Measurements from ENCODE around the gene HHIP.

HHIP gene, protein sequence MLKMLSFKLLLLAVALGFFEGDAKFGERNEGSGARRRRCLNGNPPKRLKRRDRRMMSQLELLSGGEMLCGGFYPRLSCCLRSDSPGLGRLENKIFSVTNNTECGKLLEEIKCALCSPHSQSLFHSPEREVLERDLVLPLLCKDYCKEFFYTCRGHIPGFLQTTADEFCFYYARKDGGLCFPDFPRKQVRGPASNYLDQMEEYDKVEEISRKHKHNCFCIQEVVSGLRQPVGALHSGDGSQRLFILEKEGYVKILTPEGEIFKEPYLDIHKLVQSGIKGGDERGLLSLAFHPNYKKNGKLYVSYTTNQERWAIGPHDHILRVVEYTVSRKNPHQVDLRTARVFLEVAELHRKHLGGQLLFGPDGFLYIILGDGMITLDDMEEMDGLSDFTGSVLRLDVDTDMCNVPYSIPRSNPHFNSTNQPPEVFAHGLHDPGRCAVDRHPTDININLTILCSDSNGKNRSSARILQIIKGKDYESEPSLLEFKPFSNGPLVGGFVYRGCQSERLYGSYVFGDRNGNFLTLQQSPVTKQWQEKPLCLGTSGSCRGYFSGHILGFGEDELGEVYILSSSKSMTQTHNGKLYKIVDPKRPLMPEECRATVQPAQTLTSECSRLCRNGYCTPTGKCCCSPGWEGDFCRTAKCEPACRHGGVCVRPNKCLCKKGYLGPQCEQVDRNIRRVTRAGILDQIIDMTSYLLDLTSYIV

DNA sequence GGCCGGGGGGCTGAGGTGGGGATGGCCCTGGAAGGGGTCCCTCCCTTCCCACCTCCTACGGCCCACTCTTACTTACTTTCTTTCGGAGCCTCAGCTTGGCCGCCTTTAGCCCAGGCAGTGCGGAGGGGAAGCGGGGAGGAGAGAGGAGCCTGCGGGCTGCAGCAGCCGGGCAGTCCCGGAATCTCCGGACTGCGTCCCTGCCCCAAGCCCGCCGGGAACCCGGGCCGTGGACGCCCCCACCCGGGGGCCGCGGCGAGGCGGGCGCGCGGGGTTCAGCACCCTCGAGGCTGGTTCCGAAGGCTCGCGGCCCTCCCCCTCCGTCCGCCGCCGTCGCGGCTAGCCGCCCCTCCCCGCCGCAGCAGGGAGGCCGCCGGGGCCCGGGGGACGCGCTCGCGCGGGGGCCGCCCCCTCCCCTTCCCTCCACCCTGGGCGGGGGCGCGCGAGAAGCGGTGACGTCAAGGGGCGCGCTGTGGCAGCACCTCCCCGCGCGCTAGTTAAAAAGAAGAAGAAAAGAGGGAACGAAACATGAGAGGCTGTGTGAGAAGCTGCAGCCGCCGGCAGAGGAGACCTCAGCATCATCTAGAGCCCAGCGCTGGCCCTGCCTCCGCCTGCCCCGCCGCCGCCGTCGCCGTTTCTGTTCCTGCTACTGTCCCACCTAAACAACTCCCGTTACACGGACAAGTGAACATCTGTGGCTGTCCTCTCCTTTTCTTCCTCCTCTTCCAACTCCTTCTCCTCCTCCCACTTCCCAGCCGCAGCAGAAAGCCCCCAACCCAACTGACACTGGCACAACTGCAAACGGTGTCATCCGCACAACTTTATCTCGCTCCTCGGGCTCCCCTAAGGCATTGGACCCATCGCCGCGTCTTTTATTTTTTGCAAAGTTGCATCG is at the start of gene HHIP:
HHIP (plus strand) TSS at position 526 of the 892 bp plus-strand sequence. CDS start 520 bp downstream, outside the sequence.
- no peaks in the 10 kb centered on the region for H3K27me3 ChIP-seq (ENCODE audit: insufficient read depth, poor library complexity, severe bottlenecking)
- peak within 1 kb of the TSS; percentile 41 for H3K4me3 ChIP-seq (ENCODE audit: severe bottlenecking)
- H3K36me3 ChIP-seq (ENCODE audit: low read depth), result no peaks in the 10 kb centered on the region
- ATAC-seq (ENCODE audit: low read depth) (peak; percentile 68), DNase-seq (ENCODE audit: low spot score) (no peak)
- H3K4me1 ChIP-seq (ENCODE audit: insufficient read depth, poor library complexity, severe bottlenecking), result no peaks in the 10 kb centered on the region
- TF ChIP-seq, protein P1, sequence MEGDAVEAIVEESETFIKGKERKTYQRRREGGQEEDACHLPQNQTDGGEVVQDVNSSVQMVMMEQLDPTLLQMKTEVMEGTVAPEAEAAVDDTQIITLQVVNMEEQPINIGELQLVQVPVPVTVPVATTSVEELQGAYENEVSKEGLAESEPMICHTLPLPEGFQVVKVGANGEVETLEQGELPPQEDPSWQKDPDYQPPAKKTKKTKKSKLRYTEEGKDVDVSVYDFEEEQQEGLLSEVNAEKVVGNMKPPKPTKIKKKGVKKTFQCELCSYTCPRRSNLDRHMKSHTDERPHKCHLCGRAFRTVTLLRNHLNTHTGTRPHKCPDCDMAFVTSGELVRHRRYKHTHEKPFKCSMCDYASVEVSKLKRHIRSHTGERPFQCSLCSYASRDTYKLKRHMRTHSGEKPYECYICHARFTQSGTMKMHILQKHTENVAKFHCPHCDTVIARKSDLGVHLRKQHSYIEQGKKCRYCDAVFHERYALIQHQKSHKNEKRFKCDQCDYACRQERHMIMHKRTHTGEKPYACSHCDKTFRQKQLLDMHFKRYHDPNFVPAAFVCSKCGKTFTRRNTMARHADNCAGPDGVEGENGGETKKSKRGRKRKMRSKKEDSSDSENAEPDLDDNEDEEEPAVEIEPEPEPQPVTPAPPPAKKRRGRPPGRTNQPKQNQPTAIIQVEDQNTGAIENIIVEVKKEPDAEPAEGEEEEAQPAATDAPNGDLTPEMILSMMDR (IDR thresholded peaks at IDR 0.05; ENCODE audit: poor library complexity, severe bottlenecking), result no peak
- H3K27ac ChIP-seq (ENCODE audit: poor library complexity, severe bottlenecking), result peak within 1 kb of the TSS; percentile 11
- H3K9me3 ChIP-seq (ENCODE audit: severe bottlenecking), result no peaks in the 10 kb centered on the region

DNA sequence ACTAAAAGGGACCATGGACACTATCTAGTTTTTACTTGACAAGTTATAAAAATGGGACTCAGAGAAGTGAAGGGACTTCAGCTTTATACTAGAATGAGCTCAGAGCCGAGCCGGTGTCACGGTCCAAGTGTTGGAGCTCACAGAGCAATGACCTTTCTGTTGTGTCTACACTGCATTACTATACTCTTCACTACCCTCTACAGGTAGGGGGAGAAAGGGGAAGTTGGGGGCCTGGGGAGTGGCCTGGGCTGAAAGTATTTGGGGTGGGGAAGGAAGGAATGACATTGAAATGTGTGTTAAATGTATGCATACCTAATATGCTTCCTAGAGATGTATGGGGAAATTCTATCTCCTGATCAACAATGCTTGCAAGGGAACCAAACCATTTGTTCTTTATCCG is 48.8 kb upstream of the HHIP start:
- no peaks in the 10 kb centered on the region for H3K36me3 ChIP-seq (ENCODE audit: low read depth)
- H3K4me3 ChIP-seq (ENCODE audit: severe bottlenecking), result no peak overlapping the region
- TF ChIP-seq, protein P1 (IDR thresholded peaks at IDR 0.05; ENCODE audit: poor library complexity, severe bottlenecking), result no peak
- no peaks in the 10 kb centered on the region for H3K4me1 ChIP-seq (ENCODE audit: insufficient read depth, poor library complexity, severe bottlenecking)
- ATAC-seq (ENCODE audit: low read depth) (no peak), DNase-seq (ENCODE audit: low spot score) (no peak)
- H3K9me3 ChIP-seq (ENCODE audit: severe bottlenecking), result no peaks in the 10 kb centered on the region
- H3K27me3 ChIP-seq (ENCODE audit: insufficient read depth, poor library complexity, severe bottlenecking), result no peaks in the 10 kb centered on the region
- H3K27ac ChIP-seq (ENCODE audit: poor library complexity, severe bottlenecking), result no peak overlapping the region

DNA sequence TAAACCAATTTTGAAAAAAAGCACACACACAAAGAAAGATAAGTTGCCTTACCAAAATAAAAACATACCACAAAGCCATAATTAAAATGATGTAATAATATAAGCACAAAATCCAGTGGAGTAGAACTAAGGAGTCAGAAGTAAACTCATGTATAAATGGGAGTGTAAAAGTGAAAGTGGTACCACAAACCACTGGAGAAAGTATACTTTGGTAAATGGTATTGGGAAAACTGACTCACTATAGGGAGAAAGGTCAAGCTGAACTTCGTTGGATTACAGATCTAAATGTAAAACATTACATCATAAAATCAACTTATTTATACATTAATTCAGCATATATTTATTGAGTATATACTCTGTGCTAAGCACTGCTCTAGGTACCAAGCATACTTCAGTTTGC is 46.3 kb upstream of the HHIP start:
- no peak overlapping the region for H3K27ac ChIP-seq (ENCODE audit: poor library complexity, severe bottlenecking)
- ATAC-seq (ENCODE audit: low read depth), result no peak
- H3K36me3 ChIP-seq (ENCODE audit: low read depth), result no peaks in the 10 kb centered on the region
- DNase-seq (ENCODE audit: low spot score), result no peak
- H3K4me1 ChIP-seq (ENCODE audit: insufficient read depth, poor library complexity, severe bottlenecking), result no peaks in the 10 kb centered on the region
- TF ChIP-seq, protein P1 (IDR thresholded peaks at IDR 0.05; ENCODE audit: poor library complexity, severe bottlenecking), result no peak
- no peaks in the 10 kb centered on the region for H3K9me3 ChIP-seq (ENCODE audit: severe bottlenecking)
- H3K4me3 ChIP-seq (ENCODE audit: severe bottlenecking), result no peak overlapping the region
- no peaks in the 10 kb centered on the region for H3K27me3 ChIP-seq (ENCODE audit: insufficient read depth, poor library complexity, severe bottlenecking)

DNA sequence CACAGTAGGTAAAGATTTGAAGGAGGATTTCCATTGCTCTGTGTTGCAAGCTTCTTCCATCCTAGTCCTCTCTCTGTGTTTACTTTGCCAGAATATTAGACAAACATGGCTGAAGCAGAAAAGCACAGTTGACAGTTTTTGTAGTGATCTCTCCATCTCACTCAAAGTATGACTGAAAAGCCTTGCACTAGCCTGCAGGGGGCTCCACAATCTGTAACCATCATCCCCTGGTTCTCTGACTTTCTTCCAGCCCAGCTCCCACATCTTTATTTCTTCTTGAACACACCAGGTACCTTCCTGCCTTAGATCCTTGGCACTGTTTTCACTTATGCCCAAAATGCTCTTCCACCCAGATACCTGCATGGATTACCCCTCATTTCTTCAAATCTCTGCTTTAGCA is 34.1 kb upstream of the HHIP start:
- ATAC-seq (ENCODE audit: low read depth) (no peak), DNase-seq (ENCODE audit: low spot score) (no peak)
- Histone ChIP-seq H3K27me3 (ENCODE audit: insufficient read depth, poor library complexity, severe bottlenecking) (no peaks in the 10 kb centered on the region), H3K9me3 (ENCODE audit: severe bottlenecking) (no peaks in the 10 kb centered on the region), H3K4me3 (ENCODE audit: severe bottlenecking) (no peak overlapping the region), H3K27ac (ENCODE audit: poor library complexity, severe bottlenecking) (no peak overlapping the region), H3K4me1 (ENCODE audit: insufficient read depth, poor library complexity, severe bottlenecking) (no peaks in the 10 kb centered on the region), H3K36me3 (ENCODE audit: low read depth) (no peaks in the 10 kb centered on the region)
- TF ChIP-seq, protein P1 (IDR thresholded peaks at IDR 0.05; ENCODE audit: poor library complexity, severe bottlenecking), result peak; percentile 11

Data from RWPE2 (cell line).